NOMO-1 treated with dmso at 0.1 percent for 144 hours (cell line): ENCODE measurements around the gene CCDC187.
"Not testable (repeated sequence)": the region's sequence is repeated elsewhere in the genome, so short reads cannot be mapped to it uniquely, and the experiment has no call there.

Experiments used
- DNase-seq: peaks from one replicate; lab custom pipeline; 2025; ENCODE audit not compliant: unreplicated experiment; lab: John Stamatoyannopoulos, UW

CCDC187 gene

DNA sequence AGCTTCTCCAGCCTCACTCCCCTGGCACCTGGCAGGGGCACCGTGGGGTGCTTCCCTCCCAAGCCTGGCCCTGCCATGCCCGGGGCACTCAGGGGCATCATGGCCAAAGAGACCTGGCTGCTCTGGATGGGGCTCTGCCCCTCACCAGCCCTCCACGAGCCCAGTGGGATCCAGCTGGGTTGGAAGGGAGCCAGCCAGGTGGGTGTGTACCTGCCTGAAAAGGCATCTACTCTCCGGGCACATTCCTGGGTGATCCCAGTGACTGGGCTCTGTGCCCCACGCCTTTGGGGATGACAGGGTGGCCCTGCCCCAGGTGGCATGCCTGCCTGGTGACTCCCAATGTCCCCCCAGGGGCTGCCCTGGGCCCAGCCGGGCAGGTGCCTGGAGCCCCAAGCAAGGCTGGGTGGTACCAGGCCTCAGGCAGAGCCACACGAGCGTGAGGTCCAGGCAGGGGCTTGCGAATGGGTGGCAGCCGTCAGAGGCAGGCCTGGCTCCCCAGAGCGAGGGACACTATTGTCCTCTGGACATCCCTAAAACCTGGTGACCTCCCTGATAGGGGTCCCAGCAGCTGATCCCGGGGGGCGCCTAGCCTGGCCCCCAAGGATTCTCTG, 24.2 kb upstream of the CCDC187 start:
- no peak for DNase-seq

GRCh38 chr9:136327304-136327974, 23.5 kb upstream of the CCDC187 start, which contains the start of gene GPSM1:
TSS of gene GPSM1 (plus strand) at chr9:136327539. CDS start at chr9:136327696, 157 bp downstream.
- DNase-seq = peak; percentile 25

DNA sequence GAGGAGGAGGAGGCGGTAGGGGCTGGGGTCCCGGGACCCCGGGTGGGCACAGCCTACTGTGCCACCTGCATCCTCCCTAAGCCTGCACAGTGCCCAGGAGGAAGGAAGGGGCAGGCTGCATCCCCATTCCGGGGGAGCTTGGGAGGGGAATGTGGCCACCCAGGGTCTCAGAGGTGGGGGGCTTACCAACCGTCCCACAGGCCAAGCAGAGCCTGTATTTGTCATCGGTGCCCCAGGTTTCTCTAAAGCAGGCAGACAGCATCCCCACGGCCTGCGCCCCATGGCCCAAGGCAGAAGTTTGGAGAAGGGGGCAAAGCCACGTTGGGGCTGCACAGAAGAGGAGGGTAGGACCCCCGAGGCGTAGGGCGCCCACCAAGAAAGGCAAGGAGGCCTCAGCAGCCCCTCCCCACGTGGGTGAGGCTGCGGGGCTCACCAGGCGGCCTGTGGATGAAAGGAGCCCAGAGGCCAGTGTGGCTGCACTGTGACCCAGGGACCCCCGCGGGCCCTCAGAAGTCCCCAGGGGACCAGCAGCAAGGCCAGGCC, 22.9 kb upstream of the CCDC187 start:
- no peak for DNase-seq

DNA sequence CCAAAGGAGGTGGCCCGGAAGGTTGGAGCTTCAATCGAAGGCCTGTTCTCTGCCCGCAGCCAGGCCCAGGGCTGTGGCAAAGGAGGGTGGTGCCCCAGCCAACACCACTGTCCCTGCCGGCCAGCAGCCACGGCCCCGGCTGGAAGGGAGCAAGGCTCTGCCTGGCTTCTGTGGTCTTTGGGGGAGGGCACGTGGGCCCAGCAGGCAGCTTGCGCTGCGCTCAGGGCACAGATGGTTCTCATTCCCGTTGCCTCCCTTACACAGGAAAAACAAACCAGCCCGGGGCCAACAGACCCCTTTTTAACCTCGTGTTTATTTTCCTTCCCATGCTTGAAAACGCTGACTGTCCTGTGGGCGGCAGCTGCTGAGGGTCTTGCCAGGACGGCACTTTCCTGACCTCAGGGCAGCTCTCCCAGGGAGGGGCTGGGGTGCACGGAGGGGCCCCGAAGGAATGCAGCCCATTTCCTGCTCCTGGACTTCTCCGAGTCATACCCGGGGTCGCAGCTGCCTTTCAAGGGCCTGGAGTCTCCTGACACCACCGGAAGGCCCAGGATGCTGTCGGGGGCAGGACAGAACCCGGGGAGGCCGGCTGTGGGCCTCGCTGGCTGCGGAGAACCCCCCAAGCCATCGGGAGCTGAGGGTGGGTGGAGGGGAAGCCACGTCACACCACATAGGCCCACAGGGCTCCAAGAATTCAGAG, 22.3 kb upstream of the CCDC187 start:
- DNase-seq = no peak

- no peak for DNase-seq
These were observed 21.5 kb upstream of the CCDC187 start for GRCh38 chr9:136325358-136325757.

GRCh38 chr9:136324501-136325300, 20.8 kb upstream of the CCDC187 start:
- no peak for DNase-seq

DNA sequence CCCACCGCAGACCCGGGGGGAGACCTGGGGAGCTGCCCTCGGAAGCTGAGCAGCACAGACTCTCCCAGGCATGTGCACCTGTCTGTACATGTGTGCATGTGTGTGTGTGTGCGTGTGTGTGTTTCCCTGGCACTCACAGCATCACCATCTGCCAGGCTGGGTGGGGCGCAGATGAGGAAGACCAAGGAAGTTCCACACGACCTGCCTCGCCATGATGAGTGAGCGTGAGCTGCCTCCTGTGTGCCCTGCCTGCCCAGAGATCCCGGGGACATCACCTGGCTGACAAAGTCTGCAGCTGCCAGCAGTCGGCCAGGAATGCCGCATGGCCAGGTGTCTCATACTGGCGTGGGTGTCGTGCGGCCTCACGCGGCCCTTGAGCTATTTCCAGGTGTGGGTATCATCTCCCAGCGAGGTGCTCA, 19.5 kb upstream of the CCDC187 start:
- DNase-seq = no peak

GRCh38 chr9:136322756-136323330, 18.9 kb upstream of the CCDC187 start:
- no peak for DNase-seq

DNA sequence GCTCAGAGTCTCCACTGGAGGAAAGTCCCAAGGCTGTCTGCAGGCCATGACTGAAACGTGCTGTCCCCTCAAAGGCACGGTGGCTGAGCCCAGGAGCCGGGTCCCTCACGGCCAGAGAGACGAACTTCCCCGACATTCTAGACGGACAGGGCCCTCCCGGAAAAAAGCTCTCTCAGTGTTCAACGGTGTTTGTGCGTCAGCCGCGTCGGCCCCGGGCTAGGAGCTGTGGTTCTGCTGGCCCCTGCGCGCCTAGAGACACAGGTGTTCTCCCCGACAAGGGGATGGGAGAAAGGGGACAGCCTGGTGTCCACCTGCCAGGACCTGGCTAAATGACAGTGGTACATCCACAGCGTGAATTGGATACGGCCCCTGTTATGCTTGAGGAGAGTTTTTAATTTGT, 17.7 kb upstream of the CCDC187 start:
- DNase-seq = no peak

DNA sequence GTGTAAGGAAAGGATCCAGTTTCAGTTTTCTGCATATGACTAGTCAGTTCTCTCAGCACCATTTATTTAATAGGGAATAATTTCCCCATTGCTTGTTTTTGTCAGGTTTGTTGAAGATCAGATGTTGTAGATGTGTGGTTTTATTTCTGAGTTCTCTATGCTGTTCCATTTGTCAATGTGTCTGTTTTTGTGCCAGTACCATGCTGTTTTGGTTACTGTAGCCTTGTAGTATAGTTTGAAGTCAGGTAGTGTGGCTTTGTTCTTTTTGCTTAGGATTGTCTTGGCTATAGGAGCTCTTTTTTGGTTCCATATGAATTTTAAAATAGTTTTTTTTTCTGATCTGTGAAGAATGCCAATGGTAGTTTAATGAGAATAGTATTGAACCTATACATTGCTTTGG, 17.1 kb upstream of the CCDC187 start:
- DNase-seq = not testable (repeated sequence)

DNA sequence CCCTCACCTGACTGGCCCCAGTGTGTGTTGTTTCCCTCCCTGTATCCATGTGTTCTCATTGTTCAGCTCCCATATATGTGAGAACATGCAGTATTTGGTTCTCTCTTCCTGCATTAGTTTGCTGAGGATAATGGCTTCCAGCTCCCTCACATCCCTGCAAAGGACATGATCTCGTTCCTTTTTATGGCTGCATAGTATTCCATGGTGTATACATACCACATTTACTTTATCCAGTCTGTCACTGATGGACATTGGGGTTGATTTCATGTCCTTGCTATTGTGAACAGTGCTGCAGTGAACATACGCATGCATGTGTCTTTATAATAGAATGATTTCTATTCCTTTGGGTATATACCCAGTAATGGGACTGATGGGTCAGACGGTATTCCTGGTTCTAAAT, 16.1 kb upstream of the CCDC187 start:
- DNase-seq = not testable (repeated sequence)

DNA sequence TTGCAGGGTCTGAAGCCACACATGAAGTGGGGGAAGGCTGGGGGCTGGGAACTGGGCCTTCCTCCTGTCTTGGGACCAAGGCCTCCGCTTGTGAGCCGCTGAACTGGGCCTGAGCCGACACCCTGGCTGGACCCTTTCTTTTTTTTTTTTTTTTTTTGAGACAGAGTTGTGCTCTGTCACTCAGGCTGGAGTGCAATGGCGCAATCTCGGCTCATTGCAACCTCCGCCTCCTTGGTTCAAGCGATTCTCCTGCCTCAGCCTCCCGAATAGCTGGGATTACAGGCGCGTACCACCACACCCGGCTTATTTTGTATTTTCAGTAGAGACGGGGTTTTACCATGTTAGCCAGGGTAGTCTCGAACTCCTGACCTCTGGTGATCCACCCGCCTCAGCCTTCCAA, 15.3 kb upstream of the CCDC187 start:
- DNase-seq = not testable (repeated sequence)

GRCh38 chr9:136318776-136319241, 14.9 kb upstream of the CCDC187 start:
- DNase-seq = no peak

DNA sequence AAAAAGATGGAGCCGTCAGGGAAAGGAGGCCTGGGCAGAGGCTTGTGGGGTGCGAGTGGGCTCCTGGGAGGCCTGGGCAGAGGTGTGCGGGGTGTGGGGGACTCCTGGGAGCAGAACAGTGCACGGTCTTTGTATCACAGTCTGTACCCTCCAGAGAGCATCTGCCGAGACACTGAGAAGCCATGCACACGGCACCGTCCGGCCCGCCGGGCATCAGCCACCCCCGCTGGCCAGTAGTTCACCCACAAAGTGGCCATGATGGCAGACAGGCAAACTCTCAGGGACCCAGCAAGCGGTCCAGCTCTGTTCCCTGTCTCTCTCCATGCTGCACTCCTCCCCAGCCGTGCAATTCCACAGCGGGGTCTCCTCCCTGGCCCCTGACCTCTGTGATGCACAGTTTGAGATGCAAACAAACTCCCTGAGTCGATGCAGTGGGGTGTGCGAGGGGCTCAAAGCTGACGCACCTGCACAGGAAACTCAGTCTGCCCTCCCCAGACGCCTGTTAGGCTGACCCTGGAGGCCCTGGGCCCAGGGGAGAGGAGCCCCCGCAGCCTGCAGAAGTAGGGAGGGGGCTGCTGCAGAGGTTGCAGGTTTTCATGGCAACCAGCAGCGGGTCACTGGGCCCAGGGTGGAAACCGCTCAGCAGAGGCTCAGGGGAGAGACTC, 14.3 kb upstream of the CCDC187 start:
- DNase-seq = no peak

GRCh38 chr9:136317695-136318094, 13.8 kb upstream of the CCDC187 start:
- no peak for DNase-seq

DNA sequence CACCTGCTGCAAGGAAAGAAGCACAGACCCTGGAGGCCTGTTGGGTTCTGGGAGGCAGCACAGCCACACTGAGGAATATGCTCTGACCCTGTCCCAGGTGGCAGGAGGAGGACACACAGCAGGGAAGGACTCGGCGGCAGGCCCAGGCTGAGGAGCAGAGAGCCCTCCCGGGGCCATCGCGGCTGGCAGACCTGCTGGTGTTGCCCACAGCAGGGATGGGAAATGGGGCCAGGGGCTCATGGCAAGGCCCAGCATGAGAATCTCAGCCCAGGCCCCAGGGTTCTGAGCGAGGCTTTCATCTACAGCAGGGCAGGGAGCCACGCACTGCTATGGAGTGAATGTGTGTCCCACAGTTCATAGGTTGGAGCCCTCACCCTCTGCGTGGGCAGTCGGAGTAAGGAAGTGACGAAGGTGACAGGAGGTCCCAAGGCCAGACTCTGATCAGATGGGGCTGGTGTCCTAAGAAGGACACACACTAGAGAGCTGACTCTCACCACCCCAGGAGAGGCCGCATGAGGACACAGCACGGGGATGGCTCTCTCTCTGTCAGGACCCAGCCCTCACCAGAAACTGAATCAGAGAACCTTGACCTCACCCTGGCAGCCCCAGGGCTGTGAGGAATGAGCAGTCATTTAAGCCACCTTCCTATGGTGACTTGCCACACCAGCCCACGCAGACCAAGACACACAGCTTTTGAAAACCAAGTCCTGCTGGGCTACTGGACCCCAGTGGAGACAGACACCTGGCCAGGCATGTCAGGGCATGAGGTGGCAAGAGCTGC, 13.2 kb upstream of the CCDC187 start:
- no peak for DNase-seq

DNA sequence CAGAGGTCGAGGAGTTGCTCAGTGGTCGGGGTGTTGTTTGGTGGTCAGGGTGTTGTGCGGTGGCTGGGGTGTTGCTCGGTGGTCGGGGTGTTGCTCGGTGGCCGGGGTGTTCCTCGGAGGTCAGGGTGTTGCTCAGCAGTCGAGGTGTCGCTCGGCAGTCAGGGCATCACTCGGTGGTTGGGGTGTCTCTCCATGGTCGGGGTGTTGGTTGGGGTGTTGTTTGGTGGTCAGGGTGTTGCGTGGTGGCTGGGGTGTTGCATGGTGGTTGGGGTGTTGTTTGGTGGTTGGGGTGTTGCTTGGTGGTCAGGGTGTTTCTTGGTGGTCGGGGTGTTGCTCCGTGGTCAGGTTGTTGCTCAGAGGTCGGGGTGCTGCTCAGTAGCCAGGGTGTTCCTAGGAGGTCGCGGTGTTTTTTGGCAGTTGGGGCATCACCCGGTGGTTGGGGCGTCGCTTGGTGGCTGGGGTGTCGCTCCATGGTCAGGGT, 12.4 kb upstream of the CCDC187 start:
- DNase-seq = no peak

- DNase-seq = no peak
These were observed 11.1 kb upstream of the CCDC187 start for GRCh38 chr9:136314944-136315343.

DNA sequence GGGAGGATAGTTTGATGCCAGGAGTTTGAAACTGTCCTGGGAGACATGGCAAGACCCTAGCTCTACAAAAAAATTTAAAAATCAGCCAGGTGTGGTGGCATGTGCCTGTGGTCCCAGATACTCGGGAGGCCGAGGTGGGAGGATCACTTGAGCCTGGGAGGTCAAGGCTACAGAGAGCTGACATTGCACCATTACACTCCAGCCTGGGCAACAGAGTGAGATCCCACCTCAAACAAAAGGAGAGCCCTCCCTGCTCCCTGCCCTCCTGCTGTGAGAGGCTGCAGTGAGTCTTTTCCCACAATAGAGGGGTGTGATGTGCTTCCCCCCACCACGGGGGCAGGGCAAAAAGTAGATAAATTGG, 10.1 kb upstream of the CCDC187 start:
- DNase-seq = no peak
